Neural crest cell (in vitro differentiated cells): ENCODE measurements around the gene NKAIN2. TPM values are rescaled to one million over a fixed set of nuclear protein-coding genes. Genes with fewer than 3 reads are reported as not detected.

Experiments
- DNase-seq: peaks from one replicate; pipeline ENCODE4 v3.0.0; 2021; ENCODE audit warnings: low read depth, mixed read lengths, low spot score
- H3K27ac Mint-ChIP-seq: one replicate; pipeline ENCODE4 v1.8.0; 2021; ENCODE audit warnings: mild to moderate bottlenecking, mixed read lengths; ENCODE audit not compliant: unreplicated experiment
- H3K27me3 Mint-ChIP-seq: 2 replicates; pipeline ENCODE4 v1.8.0; 2021; ENCODE audit warnings: low read depth, mild to moderate bottlenecking, mixed read lengths
- H3K36me3 Mint-ChIP-seq: 2 replicates; pipeline ENCODE4 v1.8.0; 2021; ENCODE audit warnings: low read depth, mild to moderate bottlenecking, mixed read lengths
- H3K4me1 Mint-ChIP-seq: 2 replicates; pipeline ENCODE4 v1.8.0; 2021; ENCODE audit warnings: mixed read lengths
- H3K4me3 Mint-ChIP-seq: one replicate; pipeline ENCODE4 v1.8.0; 2021; ENCODE audit warnings: mild to moderate bottlenecking, mixed read lengths
- H3K9me3 Mint-ChIP-seq: 2 replicates; pipeline ENCODE4 v1.8.0; 2021; ENCODE audit warnings: mixed read lengths
- CTCF ChIP-seq: fragments of 200-600 bp; sonication (generic); conservative IDR thresholded peaks from 2 replicates; pipeline ENCODE4 v1.5.0; 2021; ENCODE audit warnings: antibody characterized with exemption, mild to moderate bottlenecking
- total RNA-seq: library from RNA; stranded (reverse); gene quantifications from 2 replicates; pipeline ENCODE4 v1.2.1, GENCODE V29; 2021

The NKAIN2 gene
- total RNA-seq, 1 donor from 2014 or later = 1.1 TPM

DNA sequence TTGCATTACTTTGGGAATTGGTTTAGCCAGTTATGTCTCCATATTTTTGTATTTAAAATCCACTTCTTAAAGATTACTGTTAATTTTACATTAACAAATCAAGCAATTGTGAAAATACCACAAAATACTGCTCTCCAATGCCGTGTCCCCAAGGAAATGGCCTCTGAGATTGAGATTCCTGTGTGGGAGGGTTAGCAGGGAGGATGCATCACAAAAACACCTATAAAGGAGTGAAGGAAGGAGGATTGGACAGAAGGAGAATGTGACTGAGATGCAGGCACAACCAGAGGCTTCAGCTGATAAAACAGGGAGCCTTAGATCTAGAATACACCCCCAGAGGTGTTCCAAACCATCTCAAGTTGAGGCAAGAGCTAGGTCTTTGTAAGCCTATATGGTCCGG, 34.2 kb upstream of the NKAIN2 start:
- Mint-ChIP-seq H3K4me1 (no peaks in the 10 kb centered on the region), H3K9me3 (no peaks in the 10 kb centered on the region), H3K36me3 (no peaks in the 10 kb centered on the region), H3K27me3 (no peaks in the 10 kb centered on the region), H3K27ac (no peak overlapping the region), H3K4me3 (no peak overlapping the region)
- TF ChIP-seq CTCF = no peak
- no peak for DNase-seq

DNA sequence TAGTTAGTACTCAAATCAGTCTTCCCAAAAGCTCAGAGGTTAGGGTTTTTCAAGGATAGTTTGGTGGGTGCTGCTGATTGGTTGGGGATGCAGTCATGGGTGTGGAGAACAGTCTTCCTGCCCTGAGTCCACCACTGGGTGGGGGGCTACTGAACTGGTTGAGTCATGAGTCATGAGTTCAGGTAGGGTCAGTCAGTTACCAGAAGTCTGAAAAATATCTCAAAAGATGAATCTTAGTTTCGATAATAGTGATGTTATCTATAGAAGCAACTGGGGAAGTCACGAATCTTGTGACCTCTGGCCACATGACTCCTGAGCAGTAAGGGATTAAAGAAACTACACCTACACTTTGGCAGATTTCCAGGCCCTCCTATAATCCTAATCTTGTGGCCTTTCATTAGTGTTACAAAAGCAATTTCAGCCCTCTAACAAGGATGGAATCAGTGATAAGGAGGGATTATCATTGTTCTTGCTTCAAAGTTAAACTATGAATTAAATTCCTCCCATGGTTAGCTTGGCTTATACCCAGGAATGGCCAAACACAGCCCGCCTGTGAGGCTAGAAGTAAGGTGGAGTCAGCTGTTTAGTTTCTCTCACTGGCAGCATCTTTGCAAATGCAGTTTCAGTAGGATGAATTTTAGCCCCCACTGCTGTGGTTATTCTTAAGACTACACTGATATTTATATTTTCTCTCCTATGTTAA, 33.3 kb upstream of the NKAIN2 start:
- Mint-ChIP-seq H3K4me3 (no peak overlapping the region), H3K4me1 (no peaks in the 10 kb centered on the region), H3K27me3 (no peaks in the 10 kb centered on the region), H3K9me3 (no peaks in the 10 kb centered on the region), H3K27ac (no peak overlapping the region), H3K36me3 (no peaks in the 10 kb centered on the region)
- TF ChIP-seq CTCF = no peak
- no peak for DNase-seq

- no peaks in the 10 kb centered on the region for H3K27me3 Mint-ChIP-seq
- no peak for TF ChIP-seq CTCF
- no peaks in the 10 kb centered on the region for H3K36me3 Mint-ChIP-seq
- DNase-seq = no peak
- no peak overlapping the region for H3K4me3 Mint-ChIP-seq
- no peaks in the 10 kb centered on the region for H3K9me3 Mint-ChIP-seq
- H3K27ac Mint-ChIP-seq = no peak overlapping the region
- H3K4me1 Mint-ChIP-seq = no peaks in the 10 kb centered on the region
Measured at GRCh38 chr6:123771126-123771525, 32.5 kb upstream of the NKAIN2 start.

GRCh38 chr6:123777563-123777962, 26.1 kb upstream of the NKAIN2 start:
- DNase-seq = no peak
- no peaks in the 10 kb centered on the region for H3K27me3 Mint-ChIP-seq
- no peak for TF ChIP-seq CTCF
- no peak overlapping the region for H3K4me3 Mint-ChIP-seq
- no peaks in the 10 kb centered on the region for H3K36me3 Mint-ChIP-seq
- H3K9me3 Mint-ChIP-seq = no peaks in the 10 kb centered on the region
- no peak overlapping the region for H3K27ac Mint-ChIP-seq
- peaks cover 6% of the 10 kb centered on the region for H3K4me1 Mint-ChIP-seq

- Mint-ChIP-seq H3K9me3 (no peaks in the 10 kb centered on the region), H3K4me3 (no peak overlapping the region), H3K4me1 (peaks cover 7% of the 10 kb centered on the region), H3K27me3 (no peaks in the 10 kb centered on the region), H3K27ac (no peak overlapping the region), H3K36me3 (no peaks in the 10 kb centered on the region)
- DNase-seq = no peak
- no peak for TF ChIP-seq CTCF
Measured at GRCh38 chr6:123780021-123780420, 23.6 kb upstream of the NKAIN2 start.
